GM12801 (cell line): Measurements from ENCODE around the gene TCIRG1.

Experiments used
- CTCF ChIP-seq: IDR thresholded peaks from one replicate; pipeline ENCODE4 v1.5.1; 2011; ENCODE audit warnings: control low read depth; ENCODE audit not compliant: insufficient read length; ENCODE audit errors: extremely low read depth

Gene TCIRG1

GRCh38 chr11:68036717-68037239, 2.0 kb upstream of the TCIRG1 start:
- TF ChIP-seq CTCF: no peak

- no peak for TF ChIP-seq CTCF
Observed at GRCh38 chr11:68037411-68038225, 1.2 kb upstream of the TCIRG1 start.

- TF ChIP-seq CTCF: no peak
Observed at GRCh38 chr11:68038226-68038717, 553 bp upstream of the TCIRG1 start.

- TF ChIP-seq CTCF: no peak
Observed at GRCh38 chr11:68039526-68040086, 781 bp downstream of the TCIRG1 start.

- no peak for TF ChIP-seq CTCF
Observed at GRCh38 chr11:68040101-68040956, 1.5 kb downstream of the TCIRG1 start.

- no peak for TF ChIP-seq CTCF
Observed at GRCh38 chr11:68040957-68041591, 2.2 kb downstream of the TCIRG1 start.

- no peak for TF ChIP-seq CTCF
Observed at GRCh38 chr11:68041617-68042218, 2.9 kb downstream of the TCIRG1 start.
